GM23248 (cell line): Measurements from ENCODE around the gene RNASE8. TPM values are rescaled to one million over a fixed set of nuclear protein-coding genes. Genes with fewer than 3 reads are reported as not detected.
A peak's percentile ranks its signal among the peaks of the same experiment; 100 is the strongest.

Experiments used
- DNase-seq: peaks from one replicate; pipeline ENCODE4 v3.0.0-alpha.2; 2015
- H2AFZ ChIP-seq: fragments of 200-600 bp; sonication (generic); 2 replicates; pipeline ENCODE4 v1.6.1; 2016; ENCODE audit warnings: antibody characterized with exemption
- H3F3A ChIP-seq: fragments of 200-600 bp; sonication (generic); 2 replicates; pipeline ENCODE4 v1.6.1; 2016; ENCODE audit warnings: mild to moderate bottlenecking, antibody characterized with exemption, mixed run types; ENCODE audit not compliant: insufficient read depth
- H3K27ac ChIP-seq: fragments of 200-600 bp; sonication (generic); 2 replicates; pipeline ENCODE4 v1.5.1; 2016; ENCODE audit warnings: mild to moderate bottlenecking
- H3K27me3 ChIP-seq: fragments of 200-600 bp; sonication (generic); replicated peaks from 2 replicates; pipeline ENCODE4 v1.6.1; 2016; ENCODE audit warnings: mild to moderate bottlenecking; ENCODE audit not compliant: insufficient read depth
- H3K36me3 ChIP-seq: fragments of 200-600 bp; sonication (generic); 2 replicates; pipeline ENCODE4 v1.6.1; 2016; ENCODE audit warnings: low read depth, mild to moderate bottlenecking
- H3K4me1 ChIP-seq: fragments of 200-600 bp; sonication (generic); 2 replicates; pipeline ENCODE4 v1.6.1; 2016; ENCODE audit warnings: mild to moderate bottlenecking; ENCODE audit not compliant: insufficient read depth
- H3K4me2 ChIP-seq: fragments of 200-600 bp; sonication (generic); one replicate; pipeline ENCODE4 v1.6.1; 2016; ENCODE audit warnings: mild to moderate bottlenecking; ENCODE audit not compliant: unreplicated experiment
- H3K4me3 ChIP-seq: fragments of 200-600 bp; sonication (generic); 2 replicates; pipeline ENCODE4 v1.5.1; 2016; ENCODE audit warnings: mild to moderate bottlenecking
- H3K79me2 ChIP-seq: fragments of 200-600 bp; sonication (generic); 2 replicates; pipeline ENCODE4 v1.6.1; 2016; ENCODE audit warnings: mild to moderate bottlenecking; ENCODE audit not compliant: insufficient read depth
- H3K9ac ChIP-seq: fragments of 200-600 bp; sonication (generic); 2 replicates; pipeline ENCODE4 v1.6.1; 2016; ENCODE audit warnings: mild to moderate bottlenecking
- H3K9me2 ChIP-seq: fragments of 200-600 bp; sonication (generic); 2 replicates; pipeline ENCODE4 v1.6.1; 2016; ENCODE audit warnings: mixed run types, mild to moderate bottlenecking, moderate library complexity; ENCODE audit not compliant: insufficient read depth
- H3K9me3 ChIP-seq: fragments of 200-600 bp; sonication (generic); one replicate; pipeline ENCODE4 v1.6.1; 2017; ENCODE audit warnings: low read depth
- H4K20me1 ChIP-seq: fragments of 200-600 bp; sonication (generic); 2 replicates; pipeline ENCODE4 v1.6.0; 2016; ENCODE audit not compliant: insufficient read depth
- EZH2 ChIP-seq: fragments of 200-600 bp; sonication (generic); IDR thresholded peaks from 2 replicates; pipeline ENCODE4 v1.6.1; 2018; ENCODE audit warnings: antibody characterized with exemption, mild to moderate bottlenecking; ENCODE audit not compliant: insufficient read depth, poor library complexity, severe bottlenecking
- EZH2phosphoT487 ChIP-seq: fragments of 200-600 bp; sonication (generic); IDR thresholded peaks from 2 replicates; pipeline ENCODE4 v1.6.1; 2018; ENCODE audit warnings: antibody characterized with exemption, moderate library complexity, mild to moderate bottlenecking, low read depth; ENCODE audit not compliant: insufficient read depth
- WGBS, 2 experiments: methylation state at CpG; one replicate each; pipeline ENCODE4 v1.1.6; 2015 to 2017; ENCODE audit warnings: low lambda C conversion rate in 2 of 2, low coverage in 1 of 2; ENCODE audit errors: missing lambda C conversion rate in 2 of 2; 5-methylcytosine and 5-hydroxymethylcytosine counted together
- in situ Hi-C: fragments of 300-500 bp; cut with MboI; formaldehyde crosslinking; loops from 2 replicates; pipeline ENCODE4 v1.15.0; 2020
- polyA plus RNA-seq: library from polyadenylated mRNA; unstranded; fragments of >200 nt; fragmentation: Nextera tagmentation; extraction: Ambion mirVana; gene quantifications from 2 replicates; pipeline ENCODE4 v1.2.1, GENCODE V29; 2016
- total RNA-seq: library from RNA; depleted of rRNA; stranded (reverse); fragments of >200 nt; shearing (Covaris generic); gene quantifications from 2 replicates; pipeline ENCODE4 v1.2.3, GENCODE V29; 2014

The RNASE8 gene
- total and polyA plus RNA-seq, 2 experiments from 2014 or later: not detected

DNA sequence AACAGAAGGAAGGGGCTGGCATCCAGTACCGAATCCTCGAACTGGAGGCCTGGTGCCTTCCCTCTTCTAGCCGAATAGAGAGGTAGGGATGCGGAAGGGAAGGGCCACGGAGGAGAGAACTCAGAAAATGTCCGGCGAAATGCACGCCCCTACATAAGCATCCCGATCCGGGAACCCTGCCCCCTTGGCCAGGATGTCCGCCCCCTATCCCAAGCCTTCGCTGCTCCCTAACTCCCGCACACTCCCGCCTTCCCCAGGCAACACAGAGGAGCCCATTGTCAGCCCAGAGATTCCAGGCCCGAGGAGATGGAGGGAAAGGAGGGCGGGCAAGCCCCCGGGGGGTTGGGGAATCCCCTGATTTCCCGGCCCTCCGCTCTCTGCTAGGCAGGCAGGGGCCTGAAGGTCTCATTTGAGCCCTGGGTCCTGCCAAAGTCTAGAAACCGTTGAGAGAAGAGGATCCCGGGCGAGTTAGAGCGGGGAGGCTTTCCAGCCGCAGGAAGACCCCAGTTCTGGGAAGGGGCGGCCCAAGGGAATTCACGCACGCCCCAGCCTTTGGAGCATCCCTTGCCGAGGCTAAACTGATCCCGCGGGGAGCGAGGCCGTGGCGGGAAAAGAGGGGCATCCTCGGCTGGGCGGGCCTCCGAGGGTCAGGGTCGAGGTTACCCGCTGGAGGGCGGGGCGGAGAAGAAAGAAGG is 11.9 kb downstream of the RNASE8 start:
- Histone ChIP-seq H3K36me3 (no peaks in the 10 kb centered on the region), H4K20me1 (no peaks in the 10 kb centered on the region), H3K27ac (peak overlapping the region; percentile 100), H3F3A (peaks cover 28% of the 10 kb centered on the region), H3K9ac (peak overlapping the region; percentile 96), H3K4me2 (peak overlapping the region; percentile 99), H3K9me2 (no peaks in the 10 kb centered on the region), H3K9me3 (no peaks in the 10 kb centered on the region), H3K27me3 (no peaks in the 10 kb centered on the region), H3K4me3 (peak overlapping the region; percentile 87), H2AFZ (peak overlapping the region; percentile 81), H3K4me1 (peaks cover 26% of the 10 kb centered on the region), H3K79me2 (peaks cover 20% of the 10 kb centered on the region)
- no peak for TF ChIP-seq EZH2
- no peak for TF ChIP-seq EZH2phosphoT487
- in situ Hi-C loops: no loop called here
- DNase-seq: peak; percentile 64
- 1 to 4% methylated on average over 33 to 40 of the region's 40 CpGs for WGBS, 2 experiments

DNA sequence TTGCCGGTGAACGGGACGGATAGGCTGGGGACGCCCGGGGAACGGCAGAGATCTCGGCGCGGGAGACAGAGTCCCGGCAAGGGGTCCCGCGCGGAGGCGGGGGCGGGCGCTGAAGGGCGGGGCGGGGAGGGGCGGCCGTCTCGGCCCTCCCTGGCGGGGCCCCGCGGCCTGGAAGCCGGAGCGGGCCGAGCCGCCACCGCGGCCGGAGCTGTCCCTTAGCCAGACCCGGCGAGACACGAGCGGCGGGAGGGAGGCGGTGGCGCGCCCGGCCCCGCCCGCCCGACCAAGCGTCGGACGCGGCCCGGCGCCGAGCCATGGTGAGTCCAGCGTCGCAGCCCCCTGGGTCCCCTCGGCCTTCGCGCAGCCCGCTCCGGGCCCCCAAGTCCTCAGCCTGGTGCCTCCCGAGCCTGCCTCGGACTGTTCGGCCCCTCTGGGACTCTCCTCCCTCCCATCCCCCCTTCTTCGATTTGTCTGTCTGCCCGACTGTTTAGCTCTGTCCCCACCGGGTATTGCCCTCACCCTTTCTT is 12.5 kb downstream of the RNASE8 start, which contains the start of gene ARHGEF40:
Gene ARHGEF40 (plus strand): TSS at position 222 of the 527 bp plus-strand sequence. CDS start 93 bp downstream, at position 315.
- Histone ChIP-seq H3K79me2 (peaks cover 26% of the 10 kb centered on the region), H2AFZ (peak within 1 kb of the TSS; percentile 81), H4K20me1 (no peaks in the 10 kb centered on the region), H3K9ac (peak within 1 kb of the TSS; percentile 96), H3K36me3 (no peaks in the 10 kb centered on the region), H3K9me2 (no peaks in the 10 kb centered on the region), H3K27me3 (no peaks in the 10 kb centered on the region), H3K4me3 (peak within 1 kb of the TSS; percentile 87), H3F3A (peaks cover 28% of the 10 kb centered on the region), H3K9me3 (no peaks in the 10 kb centered on the region), H3K4me1 (peaks cover 26% of the 10 kb centered on the region), H3K27ac (peak within 1 kb of the TSS; percentile 100), H3K4me2 (peak within 1 kb of the TSS; percentile 99)
- 1% methylated on average over 11 to 52 of the region's 63 CpGs for WGBS, 2 experiments
- peak; percentile 79 for DNase-seq
- in situ Hi-C loops: no loop called here
- no peak for TF ChIP-seq EZH2
- no peak for TF ChIP-seq EZH2phosphoT487

DNA sequence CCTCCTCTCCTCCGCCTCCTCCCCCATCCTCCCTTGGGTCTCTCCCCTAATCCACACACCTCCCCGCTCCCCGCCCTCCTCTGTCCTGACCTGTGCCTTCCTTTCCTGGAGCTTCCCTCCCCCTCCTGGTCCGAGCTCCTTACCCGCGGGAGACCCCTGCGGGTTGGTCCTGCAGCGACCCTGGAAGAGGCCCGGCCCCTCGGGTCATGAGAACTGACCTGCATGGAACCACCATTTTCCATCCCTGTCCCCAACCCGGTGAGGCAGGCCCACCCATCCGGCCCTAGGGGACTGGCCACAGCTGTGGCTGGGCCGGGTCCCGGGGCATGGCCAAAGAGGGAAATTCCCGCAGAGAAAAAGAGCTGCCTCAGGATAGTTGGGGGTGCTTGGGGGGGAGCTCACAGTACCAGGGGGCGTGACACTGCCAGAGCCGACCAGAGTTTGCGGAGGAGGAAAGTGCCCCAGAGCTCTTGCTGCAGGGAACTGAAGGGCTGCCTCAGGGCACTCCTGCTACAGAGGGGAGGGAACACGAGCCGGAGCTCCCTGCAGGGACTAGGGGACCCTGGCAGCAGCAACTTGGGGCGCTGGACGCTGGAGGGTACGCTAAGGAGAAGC is 13.1 kb downstream of the RNASE8 start:
- Histone ChIP-seq H3K9ac (peak overlapping the region; percentile 96), H4K20me1 (no peaks in the 10 kb centered on the region), H3K27ac (peak overlapping the region; percentile 100), H3K9me3 (no peaks in the 10 kb centered on the region), H3K36me3 (peaks cover 1% of the 10 kb centered on the region; the same call in 1 of the 2 replicates), H3K4me3 (peak overlapping the region; percentile 87), H3K4me1 (peaks cover 26% of the 10 kb centered on the region), H3K9me2 (no peaks in the 10 kb centered on the region), H2AFZ (peak overlapping the region; percentile 76), H3F3A (peaks cover 28% of the 10 kb centered on the region), H3K4me2 (peak overlapping the region; percentile 99), H3K79me2 (peaks cover 32% of the 10 kb centered on the region), H3K27me3 (no peaks in the 10 kb centered on the region)
- in situ Hi-C loops: no loop called here
- peak; percentile 77 for DNase-seq
- WGBS, 2 experiments: 0 to 1% methylated on average over 20 to 23 of the region's 23 CpGs
- no peak for TF ChIP-seq EZH2
- no peak for TF ChIP-seq EZH2phosphoT487

DNA sequence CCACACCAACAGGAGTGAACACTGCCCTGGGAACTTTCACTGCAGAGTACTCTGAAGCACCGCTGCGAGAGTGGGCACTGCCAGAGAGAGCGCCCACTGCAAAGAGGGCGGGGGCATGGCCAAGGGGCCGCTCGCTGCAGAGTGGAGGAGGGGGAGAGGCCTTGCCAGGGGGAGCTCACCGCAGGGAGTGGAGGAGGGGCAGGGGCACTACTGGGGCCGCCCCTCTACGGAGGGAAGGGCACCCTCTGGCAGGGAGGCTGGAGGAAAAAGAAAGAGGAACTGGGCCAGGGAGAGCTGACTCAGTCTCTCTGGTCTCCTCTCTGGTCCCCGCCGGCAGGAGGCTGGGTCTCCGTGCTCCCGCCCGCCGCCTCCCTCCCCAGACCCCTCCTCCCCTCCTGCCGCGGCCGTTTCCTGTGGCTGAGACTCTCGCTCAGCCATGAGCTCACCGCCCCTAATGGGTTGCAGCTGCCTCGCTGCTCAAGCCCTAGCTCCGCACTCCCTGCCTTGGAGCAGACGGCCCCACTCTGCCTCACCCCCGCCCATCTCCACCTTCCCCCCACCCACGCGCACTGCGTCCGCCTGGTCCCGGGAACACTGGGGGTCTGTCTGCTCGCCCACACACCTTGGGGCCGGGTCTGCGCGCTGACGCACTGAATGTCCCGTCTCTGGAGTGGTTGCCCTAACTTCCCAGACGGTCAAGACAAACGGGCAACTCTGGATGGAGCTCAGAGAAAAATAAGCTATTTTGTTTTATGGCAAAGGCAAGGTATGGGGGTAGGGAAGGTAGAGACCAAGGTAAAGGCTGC is 13.8 kb downstream of the RNASE8 start:
- H3K9ac ChIP-seq: peak overlapping the region; percentile 96
- H3K27me3 ChIP-seq: no peaks in the 10 kb centered on the region
- peaks cover 28% of the 10 kb centered on the region for H3F3A ChIP-seq
- H3K4me2 ChIP-seq: peak overlapping the region; percentile 99
- no peak for TF ChIP-seq EZH2
- in situ Hi-C loops: no loop called here
- peaks cover 26% of the 10 kb centered on the region for H3K4me1 ChIP-seq
- H4K20me1 ChIP-seq: no peaks in the 10 kb centered on the region
- H3K9me2 ChIP-seq: no peaks in the 10 kb centered on the region
- peak overlapping the region; percentile 100 for H3K27ac ChIP-seq
- 0 to 3% methylated on average over 19 to 37 of the region's 37 CpGs for WGBS, 2 experiments
- peaks cover 8% of the 10 kb centered on the region; the same call in 1 of the 2 replicates for H3K36me3 ChIP-seq
- no peaks in the 10 kb centered on the region for H3K9me3 ChIP-seq
- peaks cover 39% of the 10 kb centered on the region for H3K79me2 ChIP-seq
- peak overlapping the region; percentile 76 for H2AFZ ChIP-seq
- peak overlapping the region; percentile 87 for H3K4me3 ChIP-seq
- DNase-seq: peak; percentile 97
